Activated CD4-positive, CD25-positive, alpha-beta regulatory T cell treated with anti-CD3 and anti-CD28 coated beads, Interleukin-2, amount 50 U/mL, for 16 hours (primary cell): ENCODE data around the gene TGOLN2.
A peak's percentile ranks its signal among the peaks of the same experiment; 100 is the strongest.
"Not testable (repeated sequence)": the region's sequence is repeated elsewhere in the genome, so short reads cannot be mapped to it uniquely, and the experiment has no call there.

Experiments used
- DNase-seq: peaks from one replicate; pipeline ENCODE4 v3.0.0-alpha.2; 2020; ENCODE audit warnings: low read depth, low spot score

The TGOLN2 gene

GRCh38 chr2:85327822-85328617 lies at the start of gene TGOLN2:
TSS of gene TGOLN2 (minus strand) at chr2:85327989. CDS start at chr2:85327962, 27 bp downstream.
- DNase-seq = peak; percentile 81

GRCh38 chr2:85377083-85377482 lies 49.3 kb upstream of the TGOLN2 start:
- no peak for DNase-seq

- DNase-seq = no peak
Observed at GRCh38 chr2:85376291-85377065, 48.7 kb upstream of the TGOLN2 start.

- no peak for DNase-seq
Observed at GRCh38 chr2:85371045-85371444, 43.3 kb upstream of the TGOLN2 start.

- no peak for DNase-seq
Observed at GRCh38 chr2:85369500-85369899, 41.7 kb upstream of the TGOLN2 start.

- no peak for DNase-seq
Observed at GRCh38 chr2:85368921-85369320, 41.1 kb upstream of the TGOLN2 start.

GRCh38 chr2:85367180-85367579 lies 39.4 kb upstream of the TGOLN2 start:
- DNase-seq = no peak

- DNase-seq = not testable (repeated sequence)
Observed at GRCh38 chr2:85362653-85363387, 35.0 kb upstream of the TGOLN2 start.

- DNase-seq = no peak
Observed at GRCh38 chr2:85357736-85358135, 29.9 kb upstream of the TGOLN2 start.

- DNase-seq = no peak
Observed at GRCh38 chr2:85356186-85356585, 28.4 kb upstream of the TGOLN2 start.

GRCh38 chr2:85355521-85355920 lies 27.7 kb upstream of the TGOLN2 start:
- DNase-seq = no peak

GRCh38 chr2:85355073-85355410 lies 27.3 kb upstream of the TGOLN2 start:
- DNase-seq = no peak

- peak; percentile 97 for DNase-seq
Observed at GRCh38 chr2:85354286-85355072, 26.7 kb upstream of the TGOLN2 start, which contains the start of the genes ELMOD3 and RETSAT. TSS of gene ELMOD3 (plus strand) at chr2:85354769. CDS start at chr2:85357199, 2,430 bp downstream. TSS of gene RETSAT (minus strand) at chr2:85354528. CDS start at chr2:85354507, 21 bp downstream.

- no peak for DNase-seq
Observed at GRCh38 chr2:85353876-85354285, 26.1 kb upstream of the TGOLN2 start.

GRCh38 chr2:85347599-85347998 lies 19.8 kb upstream of the TGOLN2 start:
- no peak for DNase-seq

GRCh38 chr2:85344356-85344954 lies 16.7 kb upstream of the TGOLN2 start:
- no peak for DNase-seq

GRCh38 chr2:85343207-85343895 lies 15.6 kb upstream of the TGOLN2 start:
- DNase-seq = not testable (repeated sequence)

- DNase-seq = no peak
Observed at GRCh38 chr2:85342156-85342555, 14.4 kb upstream of the TGOLN2 start.

GRCh38 chr2:85341269-85342029 lies 13.7 kb upstream of the TGOLN2 start:
- DNase-seq = no peak
